T47D (cell line): Measurements from ENCODE around the gene CDHR3.

Experiments used
- DNase-seq, 2 experiments: peaks; one replicate each; pipeline versions ENCODE4 v3.0.0 to v3.0.0-alpha.2; 2011 to 2012; ENCODE audit warnings: low read depth in 1 of 2, low spot score in 1 of 2
- JUND ChIP-seq: IDR thresholded peaks from 2 replicates; pipeline ENCODE4 v1.6.1; 2012; ENCODE audit warnings: low read depth
- in situ Hi-C: cut with HindIII; loops from 2 replicates; pipeline ENCODE4 v1.10.0; 2016; ENCODE audit warnings: low sequenced_read_pairs, low pct_unique_long_range_greater_than_20kb

The CDHR3 gene

GRCh38 chr7:106012184-106012583, 49.1 kb downstream of the CDHR3 start:
- no peak for TF ChIP-seq JUND
- in situ Hi-C loops = no loop called here
- no peak for DNase-seq

GRCh38 chr7:106012935-106013439, 49.9 kb downstream of the CDHR3 start:
- no peak for DNase-seq
- in situ Hi-C loops = no loop called here
- no peak for TF ChIP-seq JUND

- no peak for TF ChIP-seq JUND
- DNase-seq = no peak
- in situ Hi-C loops = no loop called here
These were observed 52.5 kb downstream of the CDHR3 start for GRCh38 chr7:106015381-106016218.

- in situ Hi-C loops = no loop called here
- DNase-seq = no peak
- no peak for TF ChIP-seq JUND
These were observed 53.3 kb downstream of the CDHR3 start for GRCh38 chr7:106016331-106016730.

- DNase-seq = no peak
- in situ Hi-C loops = no loop called here
- TF ChIP-seq JUND = no peak
These were observed 54.6 kb downstream of the CDHR3 start for GRCh38 chr7:106017657-106018056.

GRCh38 chr7:106018566-106019469, 55.8 kb downstream of the CDHR3 start:
- no peak for DNase-seq
- in situ Hi-C loops = no loop called here
- TF ChIP-seq JUND = no peak

GRCh38 chr7:106019470-106019820, 56.4 kb downstream of the CDHR3 start:
- no peak for DNase-seq
- no peak for TF ChIP-seq JUND
- in situ Hi-C loops = no loop called here

GRCh38 chr7:106021151-106022067, 58.3 kb downstream of the CDHR3 start:
- DNase-seq = no peak
- in situ Hi-C loops = no loop called here
- no peak for TF ChIP-seq JUND

GRCh38 chr7:106022193-106022821, 59.2 kb downstream of the CDHR3 start:
- TF ChIP-seq JUND = no peak
- in situ Hi-C loops = no loop called here
- DNase-seq = no peak

- in situ Hi-C loops = no loop called here
- no peak for TF ChIP-seq JUND
These were observed 60.6 kb downstream of the CDHR3 start for GRCh38 chr7:106023369-106024322.

GRCh38 chr7:106026101-106026500, 63.0 kb downstream of the CDHR3 start:
- DNase-seq = no peak
- TF ChIP-seq JUND = no peak
- in situ Hi-C loops = no loop called here

More at GRCh38 chr7:106023369-106024322, 60.6 kb downstream of the CDHR3 start:
- DNase-seq = no peak
